HUES64 (cell line): ENCODE data around the gene ATP9B.

ENCODE experiments used
- H3K27ac ChIP-seq: 2 replicates; pipeline ENCODE4 v1.7.0; 2013; ENCODE audit warnings: low read depth, low read length, inconsistent platforms
- H3K27me3 ChIP-seq: 2 replicates; pipeline ENCODE4 v1.6.1; 2013; ENCODE audit warnings: mild to moderate bottlenecking, low read length; ENCODE audit not compliant: insufficient read depth
- H3K36me3 ChIP-seq: 2 replicates; pipeline ENCODE4 v1.6.1; 2013; ENCODE audit warnings: mild to moderate bottlenecking, low read length; ENCODE audit not compliant: insufficient read depth
- H3K4me1 ChIP-seq: 2 replicates; pipeline ENCODE4 v1.6.1; 2013; ENCODE audit warnings: mild to moderate bottlenecking, low read length, moderate library complexity; ENCODE audit not compliant: insufficient read depth
- H3K4me3 ChIP-seq: 2 replicates; pipeline ENCODE4 v1.5.1; 2013; ENCODE audit warnings: mild to moderate bottlenecking, low read length, moderate library complexity
- H3K9ac ChIP-seq: 2 replicates; pipeline ENCODE4 v1.6.1; 2013; ENCODE audit warnings: mild to moderate bottlenecking, low read depth, low read length
- H3K9me3 ChIP-seq: 2 replicates; pipeline ENCODE4 v1.6.1; 2013; ENCODE audit warnings: low read depth, low read length; ENCODE audit not compliant: insufficient read depth
- WGBS: fragments of 150-250, 120-280 bp; methylation state at CpG from one replicate; pipeline ENCODE4 v1.1.7; 2013; ENCODE audit warnings: missing lambda C conversion rate; 5-methylcytosine and 5-hydroxymethylcytosine counted together

ATP9B gene

GRCh38 chr18:79427368-79428225 is 358.4 kb downstream of the ATP9B start:
- Histone ChIP-seq H3K27ac (no peak overlapping the region), H3K4me3 (no peak overlapping the region), H3K36me3 (no peaks in the 10 kb centered on the region), H3K9me3 (no peaks in the 10 kb centered on the region), H3K4me1 (0 out of 2 replicates have a peak, but pooled peaks cover 4% of the 10 kb centered on the region), H3K27me3 (peaks cover 9% of the 10 kb centered on the region), H3K9ac (no peak overlapping the region)
- 91% methylated on average over 29 of the region's 29 CpGs for WGBS
